Suppressor macrophage (primary cell): ENCODE data around the gene BABAM2.

Source experiments
- DNase-seq, 4 experiments: peaks; one replicate each; pipeline ENCODE4 v3.0.0-alpha.2; 2020 to 2022

The BABAM2 gene

GRCh38 chr2:28349546-28350165 lies 459.1 kb downstream of the BABAM2 start:
- DNase-seq: peak in 1 of 4 experiments; percentile 1

DNA sequence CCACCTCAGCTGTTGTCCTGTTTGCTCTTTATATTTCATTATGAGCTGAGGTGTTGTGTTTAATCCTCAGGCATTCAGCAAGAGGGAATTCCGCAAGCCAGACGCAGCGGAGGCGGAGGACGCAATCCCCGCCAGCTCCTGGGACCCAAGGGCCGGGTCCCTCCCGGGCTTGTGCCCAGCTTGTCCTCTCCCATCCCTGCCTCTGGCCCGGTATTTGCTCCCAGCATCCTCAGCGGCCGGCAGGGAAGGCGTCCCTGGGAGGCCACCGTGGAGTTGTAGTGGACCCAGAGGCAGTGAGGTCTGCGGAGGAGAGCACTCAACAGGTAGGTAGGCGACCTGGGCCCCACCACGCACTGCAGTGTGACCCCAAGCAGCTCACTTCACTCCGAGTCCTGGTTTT lies 459.7 kb downstream of the BABAM2 start:
- DNase-seq: peak in 1 of 4 experiments; percentile 0

GRCh38 chr2:28350791-28351285 lies 460.3 kb downstream of the BABAM2 start:
- peak in 1 of 4 experiments; percentile 1 for DNase-seq

DNA sequence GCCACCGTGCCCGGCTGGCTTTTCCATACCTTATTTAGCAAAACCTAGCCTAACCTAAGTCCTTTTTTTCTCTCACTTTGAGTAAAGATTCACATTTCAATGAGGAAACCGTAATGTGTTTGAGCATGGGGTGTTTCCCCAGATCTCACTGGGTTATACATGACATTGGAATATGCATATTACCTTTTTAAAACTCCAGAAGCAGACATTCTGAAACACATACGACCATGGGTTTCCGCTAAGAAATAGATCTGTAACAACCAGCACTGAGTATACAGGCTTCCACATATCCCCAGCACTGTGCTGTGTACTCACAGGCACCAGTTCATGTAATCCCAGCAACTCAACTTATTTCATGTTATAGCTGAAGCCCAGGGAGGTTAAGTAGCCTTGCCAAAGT lies 461.1 kb downstream of the BABAM2 start:
- no peak for DNase-seq

GRCh38 chr2:28352104-28352503 lies 461.6 kb downstream of the BABAM2 start:
- peak in 1 of 4 experiments; percentile 2 for DNase-seq

DNA sequence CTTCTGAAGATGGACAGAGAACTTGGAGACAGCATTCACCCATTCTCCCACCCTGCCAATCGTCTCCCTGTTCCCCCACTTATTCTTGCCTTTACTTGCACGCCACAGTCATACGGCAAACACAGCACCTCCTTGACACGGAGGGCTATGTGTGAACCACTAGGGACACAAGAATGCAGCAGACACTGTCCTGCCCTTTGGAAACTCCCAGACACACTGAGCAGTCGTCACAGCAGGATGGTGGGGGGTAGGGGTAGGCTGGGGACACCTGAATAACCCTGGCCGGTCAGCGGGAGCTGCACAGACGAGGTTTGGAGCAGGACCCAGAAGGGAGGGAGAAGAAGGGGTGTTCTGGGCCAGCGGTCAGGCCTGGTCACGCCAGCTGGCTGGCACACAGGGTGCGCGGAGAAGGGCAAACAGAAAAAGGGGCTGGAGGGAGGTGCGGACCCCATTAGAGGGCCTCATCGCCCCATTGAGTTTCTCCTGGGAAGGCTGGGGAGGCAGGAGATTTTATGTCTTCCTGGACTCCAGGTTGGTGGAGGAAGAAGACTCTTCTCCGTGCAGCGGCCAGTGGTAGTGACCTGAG lies 462.2 kb downstream of the BABAM2 start:
- peak in 1 of 4 experiments; percentile 0 for DNase-seq

- DNase-seq: peak in 1 of 4 experiments; percentile 3
Observed at GRCh38 chr2:28354920-28355520, 464.5 kb downstream of the BABAM2 start.

- peak in 1 of 4 experiments; percentile 12 for DNase-seq
Observed at GRCh38 chr2:28355521-28356094, 465.1 kb downstream of the BABAM2 start.

DNA sequence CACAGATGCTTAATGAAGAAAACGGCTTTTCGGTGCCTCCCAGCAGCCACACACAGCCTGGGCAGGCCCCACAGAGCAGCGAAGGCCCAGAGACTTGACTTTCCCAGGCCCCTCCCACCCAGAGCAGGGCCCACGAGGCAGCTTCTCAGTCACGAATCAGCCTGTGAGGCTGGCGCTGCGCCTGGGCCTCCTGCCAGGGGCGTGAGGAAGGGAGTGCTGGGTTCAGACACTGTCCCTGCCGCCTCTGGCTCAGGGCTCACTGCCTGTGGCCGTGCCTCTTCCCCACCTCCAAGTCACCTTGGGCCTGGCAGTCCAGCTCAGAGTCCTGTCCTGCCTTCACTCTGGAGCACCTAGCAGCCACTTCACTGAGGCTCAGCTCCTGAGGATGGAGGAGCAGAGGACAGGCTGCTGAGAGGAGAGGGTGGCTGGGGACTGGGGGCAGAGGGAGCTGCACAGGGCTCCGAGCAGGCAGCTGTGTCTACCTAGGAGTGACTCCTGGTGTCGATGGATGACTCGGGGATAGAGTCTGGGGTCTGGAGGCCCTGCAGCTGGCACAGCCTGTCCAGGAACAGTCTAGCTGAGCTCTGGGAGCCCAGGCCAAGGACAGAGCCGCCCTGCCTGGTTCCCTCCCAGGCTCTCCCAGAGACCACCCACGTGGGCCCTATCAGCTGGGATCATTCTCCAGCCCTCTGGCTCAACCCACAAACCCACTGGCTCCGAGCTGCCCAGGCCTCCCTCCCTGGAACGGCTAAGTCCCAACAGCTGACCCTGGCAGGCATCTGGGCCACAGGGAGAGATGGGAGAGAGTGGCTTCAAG lies 465.8 kb downstream of the BABAM2 start:
- DNase-seq: peak; percentile 83 to 87 (median 84)

GRCh38 chr2:28357055-28357454 lies 466.5 kb downstream of the BABAM2 start:
- DNase-seq: no peak

DNA sequence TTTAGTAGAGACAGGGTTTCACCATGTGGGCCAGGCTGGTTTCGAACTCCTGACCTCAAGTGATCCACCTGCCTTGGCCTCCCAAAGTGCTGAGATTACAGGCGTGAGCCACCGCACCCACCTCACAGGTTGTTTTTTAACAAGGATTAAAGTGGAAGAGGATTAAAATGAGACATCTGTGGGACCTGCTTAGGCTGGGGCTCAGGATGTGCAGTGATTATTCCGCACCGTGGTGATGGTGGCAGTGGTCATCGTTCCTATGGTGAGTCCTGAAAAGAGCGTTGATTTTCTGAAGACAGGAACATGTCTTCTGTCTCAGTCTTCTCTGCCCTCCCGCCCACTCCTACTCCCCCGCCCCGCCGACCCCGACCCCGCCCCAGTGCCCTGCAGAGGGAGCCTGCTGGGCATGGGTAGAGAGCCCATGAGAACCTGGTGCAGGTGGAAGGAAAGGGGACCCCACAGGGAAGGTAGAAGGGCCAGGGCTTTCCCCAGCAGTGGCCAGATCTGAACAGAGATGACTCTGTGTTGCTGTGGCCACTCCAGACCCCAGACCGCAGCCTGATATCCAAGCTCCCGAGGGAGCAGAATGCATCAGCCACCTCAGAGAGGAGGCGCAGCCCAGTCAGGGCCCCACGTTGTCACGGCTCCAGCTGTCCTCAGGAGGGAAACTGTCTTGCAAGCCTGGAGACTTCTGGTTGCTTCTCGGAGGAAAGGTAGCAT lies 467.6 kb downstream of the BABAM2 start:
- no peak for DNase-seq

DNA sequence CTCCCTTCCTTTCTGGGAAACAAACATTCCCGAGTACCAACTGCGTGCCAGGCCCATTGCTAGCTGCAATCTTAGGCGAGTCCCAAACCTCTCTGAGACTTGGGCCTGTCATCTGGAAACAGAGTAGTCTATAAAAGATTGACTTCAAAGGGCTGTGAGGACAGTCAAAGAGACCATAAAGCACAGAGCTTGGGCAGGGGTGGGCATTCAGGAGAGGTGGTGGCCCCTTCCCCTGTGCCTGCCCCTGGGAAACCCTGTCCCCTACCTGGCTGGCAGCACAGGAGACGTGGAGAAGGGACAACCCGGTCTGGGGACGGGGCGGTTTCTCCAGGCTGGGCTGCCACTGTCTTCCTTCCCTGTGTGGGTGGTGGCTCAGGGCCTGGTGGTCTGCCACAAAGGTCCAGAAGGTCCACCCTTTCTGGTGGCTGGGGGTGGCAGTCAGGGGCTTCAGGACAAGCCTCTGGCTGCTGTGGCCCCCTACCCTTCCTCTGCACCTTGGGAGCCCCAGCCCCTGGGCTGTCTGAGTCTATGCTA lies 468.2 kb downstream of the BABAM2 start:
- DNase-seq: no peak

DNA sequence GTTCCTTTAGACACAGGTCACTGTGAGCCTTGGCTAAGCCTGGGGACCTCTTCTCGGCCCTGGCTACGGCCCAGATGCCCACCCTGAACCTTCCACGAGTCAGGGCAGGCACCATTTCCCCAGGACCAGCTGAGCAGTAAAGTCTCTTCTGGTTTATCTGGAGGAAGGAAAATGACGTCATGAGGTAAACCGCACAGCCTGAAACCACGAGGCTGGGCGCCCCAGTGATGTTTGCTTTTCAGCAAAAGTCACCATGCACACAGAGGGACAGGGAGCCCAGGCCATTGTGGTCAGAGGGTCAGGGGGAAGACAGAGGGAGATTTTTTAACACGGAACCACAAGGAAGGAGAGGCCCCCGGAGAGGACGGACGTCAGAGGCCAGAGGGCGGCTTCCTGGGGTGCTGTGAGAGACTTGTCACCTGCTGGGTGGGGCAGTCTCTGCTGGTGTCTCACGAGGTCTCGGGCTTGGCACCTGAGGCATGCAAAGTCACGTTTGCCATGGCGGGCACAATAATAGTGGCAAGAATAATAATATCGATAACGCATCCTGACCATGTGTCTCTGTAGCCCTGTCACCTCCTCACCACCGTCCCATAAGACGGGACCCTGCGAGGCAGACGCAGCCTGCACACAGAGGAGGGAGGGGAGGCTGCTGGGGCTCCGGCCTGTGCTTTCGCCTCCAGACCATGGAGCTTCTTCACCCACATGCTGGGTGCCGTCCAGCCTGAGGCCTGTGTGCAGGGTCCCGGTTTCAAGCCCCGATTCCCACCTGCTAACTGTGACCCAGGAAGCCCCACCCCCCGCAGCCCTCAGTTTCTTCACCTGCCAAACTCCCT lies 468.9 kb downstream of the BABAM2 start:
- peak; percentile 93 to 97 (median 94) for DNase-seq

DNA sequence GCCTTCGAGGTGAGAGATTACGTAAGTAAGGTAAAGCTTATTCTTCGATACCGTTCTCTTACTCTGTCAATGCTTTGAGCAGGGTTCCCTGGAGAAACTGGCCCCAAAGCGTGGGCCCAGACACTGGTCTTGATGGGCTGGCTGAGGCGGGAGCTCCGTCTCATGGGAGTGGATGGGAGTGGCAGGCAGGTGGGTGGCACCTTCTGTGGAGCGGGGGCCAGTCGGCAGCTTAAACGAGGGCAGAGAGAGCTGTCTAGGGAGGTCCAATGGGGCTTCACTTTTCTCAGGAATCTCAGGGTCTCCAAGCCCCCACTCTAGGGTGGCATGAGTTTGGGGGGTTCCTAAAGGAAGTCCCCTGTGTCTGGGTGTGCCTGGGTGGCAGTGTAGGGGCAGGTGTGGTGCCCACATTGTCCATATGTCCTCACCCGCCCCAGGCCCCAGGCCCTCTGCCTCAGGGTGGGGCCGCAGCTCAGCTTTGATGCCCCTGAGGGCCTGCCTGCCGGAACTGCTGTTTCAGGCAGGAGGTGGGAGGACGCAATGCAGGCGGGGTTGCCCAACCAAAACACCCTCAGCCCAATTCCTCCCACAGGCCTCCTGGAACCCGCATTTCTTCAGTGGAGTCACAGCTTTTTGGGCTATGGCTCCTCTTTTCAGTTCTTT lies 469.7 kb downstream of the BABAM2 start:
- DNase-seq: peak; percentile 51 to 63 (median 62)

GRCh38 chr2:28360718-28361293 lies 470.3 kb downstream of the BABAM2 start:
- DNase-seq: peak; percentile 78 to 93 (median 82)

- DNase-seq: no peak
Observed at GRCh38 chr2:28361991-28362710, 471.6 kb downstream of the BABAM2 start.

DNA sequence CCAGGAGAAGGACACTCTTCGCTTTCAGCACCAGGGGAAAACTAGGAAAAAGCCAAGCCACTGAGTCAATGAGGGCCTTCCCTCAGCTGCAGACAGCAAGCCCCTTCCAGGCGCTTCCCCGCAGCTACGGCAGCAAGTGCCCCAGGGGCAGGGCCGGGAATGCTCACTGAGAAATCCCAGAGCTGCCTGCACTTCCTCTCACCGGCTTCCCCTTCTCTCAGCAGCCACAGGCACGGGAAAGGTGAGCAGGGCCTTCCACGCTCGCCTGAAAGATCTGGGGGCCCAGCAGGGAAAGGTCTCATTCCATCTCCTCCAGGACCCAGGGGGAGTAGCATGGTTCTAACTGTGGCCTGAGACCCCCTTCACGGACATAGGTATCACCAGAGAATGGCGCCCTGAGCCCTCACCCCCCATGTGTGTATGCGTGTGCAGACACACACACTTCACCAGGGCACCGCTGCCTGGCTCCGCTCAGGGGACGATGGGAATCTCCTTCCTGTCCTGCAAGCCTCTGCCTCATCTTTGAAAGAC lies 472.5 kb downstream of the BABAM2 start:
- peak in 1 of 4 experiments; percentile 46 for DNase-seq

DNA sequence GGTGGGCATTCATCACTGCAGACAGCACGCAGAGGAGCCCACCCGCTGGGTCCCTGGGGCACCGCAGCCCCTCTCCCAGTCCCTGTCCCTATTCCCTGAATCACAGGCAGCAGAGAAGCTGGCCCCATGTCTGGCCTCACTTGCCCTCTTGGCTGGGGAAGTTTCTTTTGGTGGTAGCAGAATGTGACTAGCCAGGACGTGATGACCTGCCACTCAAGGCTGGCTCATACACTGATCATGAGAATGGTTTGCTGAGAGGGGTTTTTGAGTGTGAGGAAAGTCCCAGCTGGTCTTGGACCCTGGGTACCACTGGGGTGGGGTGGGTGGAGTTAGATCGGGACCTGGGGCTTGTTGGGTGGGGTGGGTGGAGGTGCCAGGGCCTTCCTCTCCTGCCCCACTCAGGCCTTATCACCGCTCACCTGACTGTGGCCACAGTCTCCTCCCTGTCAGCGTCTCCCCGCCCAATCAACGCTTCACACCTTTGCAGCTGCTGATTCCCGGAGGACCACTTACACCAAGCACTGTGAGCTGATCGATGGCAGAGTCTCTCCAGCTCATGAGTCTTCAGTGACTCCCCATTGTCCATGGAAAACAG lies 473.3 kb downstream of the BABAM2 start:
- peak; percentile 55 to 72 (median 60) for DNase-seq
